HEK293T (cell line): ENCODE results near the gene TECTB.

ENCODE experiments used
- BHLHE40 ChIP-seq: fragments of 450-650 bp; IDR thresholded peaks from 2 replicates; pipeline ENCODE4 v1.6.1; 2016; ENCODE audit warnings: mild to moderate bottlenecking, moderate library complexity, borderline replicate concordance
- ELF4 ChIP-seq: fragments of 450-650 bp; IDR thresholded peaks from 2 replicates; pipeline ENCODE4 v1.6.1; 2017; ENCODE audit warnings: antibody characterized with exemption
- FOXM1 ChIP-seq: fragments of 450-650 bp; IDR thresholded peaks from 2 replicates; pipeline ENCODE4 v1.6.1; 2017; ENCODE audit warnings: mild to moderate bottlenecking, borderline replicate concordance
- L3MBTL2 ChIP-seq: fragments of 450-650 bp; conservative IDR thresholded peaks from 2 replicates; pipeline ENCODE4 v1.6.1; 2016; ENCODE audit warnings: mild to moderate bottlenecking
- LEF1 ChIP-seq: fragments of 450-650 bp; IDR thresholded peaks from 2 replicates; pipeline ENCODE4 v1.6.1; 2017; ENCODE audit warnings: mild to moderate bottlenecking, borderline replicate concordance
- NFRKB ChIP-seq: fragments of 450-650 bp; IDR thresholded peaks from 2 replicates; pipeline ENCODE4 v1.6.1; 2016; ENCODE audit warnings: mild to moderate bottlenecking, moderate library complexity
- SP1 ChIP-seq: fragments of 450-650 bp; IDR thresholded peaks from 2 replicates; pipeline ENCODE4 v1.6.1; 2017
- SUZ12 ChIP-seq: fragments of 450-650 bp; IDR thresholded peaks from 2 replicates; pipeline ENCODE4 v1.6.1; 2016; ENCODE audit warnings: mild to moderate bottlenecking
- ZNF384 ChIP-seq: fragments of 450-650 bp; IDR thresholded peaks from 2 replicates; pipeline ENCODE4 v1.6.1; 2016

GRCh38 chr10:112296908-112297331 is 13.7 kb downstream of the TECTB start:
- TF ChIP-seq L3MBTL2 (no peak), SP1 (no peak), FOXM1 (no peak), ELF4 (no peak), BHLHE40 (no peak), LEF1 (no peak), ZNF384 (no peak), SUZ12 (no peak), NFRKB (no peak)
